Ramos (cell line): ENCODE results near the gene IL15.
"Not testable (repeated sequence)": the region's sequence is repeated elsewhere in the genome, so short reads cannot be mapped to it uniquely, and the experiment has no call there.

Experiments
- in situ Hi-C: fragments of 300-500 bp; cut with MboI; formaldehyde crosslinking; loops from one replicate; pipeline ENCODE4 v1.14.3; 2022; ENCODE audit warnings: low sequenced_read_pairs; ENCODE audit not compliant: unreplicated experiment

The IL15 gene

GRCh38 chr4:141692081-141692480 is 55.7 kb downstream of the IL15 start:
- in situ Hi-C loops: no loop called here

GRCh38 chr4:141697116-141697515 is 60.7 kb downstream of the IL15 start:
- in situ Hi-C loops: no loop called here

- in situ Hi-C loops: no loop called here
These were observed 66.2 kb downstream of the IL15 start for GRCh38 chr4:141702472-141703182.

- in situ Hi-C loops: no loop called here
These were observed 67.1 kb downstream of the IL15 start for GRCh38 chr4:141703497-141703896.

- in situ Hi-C loops: no loop called here
These were observed 68.8 kb downstream of the IL15 start for GRCh38 chr4:141705048-141705746.

GRCh38 chr4:141705747-141706377 is 69.5 kb downstream of the IL15 start:
- in situ Hi-C loops: no loop called here

- in situ Hi-C loops: no loop called here
These were observed 70.1 kb downstream of the IL15 start for GRCh38 chr4:141706445-141706844.

GRCh38 chr4:141711211-141711610 is 74.8 kb downstream of the IL15 start:
- in situ Hi-C loops: no loop called here

- in situ Hi-C loops: no loop called here
These were observed 76.8 kb downstream of the IL15 start for GRCh38 chr4:141713185-141713584.

- in situ Hi-C loops: no loop called here
These were observed 77.5 kb downstream of the IL15 start for GRCh38 chr4:141713771-141714445.

GRCh38 chr4:141719585-141719984 is 83.2 kb downstream of the IL15 start:
- in situ Hi-C loops: no loop called here

- in situ Hi-C loops: no loop called here
These were observed 84.8 kb downstream of the IL15 start for GRCh38 chr4:141721174-141721573.

GRCh38 chr4:141724646-141725045 is 88.3 kb downstream of the IL15 start:
- in situ Hi-C loops: no loop called here

- in situ Hi-C loops: no loop called here
These were observed 91.0 kb downstream of the IL15 start for GRCh38 chr4:141727420-141727819.

- in situ Hi-C loops: no loop called here
These were observed 94.4 kb downstream of the IL15 start for GRCh38 chr4:141730805-141731204.

GRCh38 chr4:141731481-141731880 is 95.1 kb downstream of the IL15 start:
- in situ Hi-C loops: no loop called here

GRCh38 chr4:141739636-141740035 is 103.3 kb downstream of the IL15 start:
- in situ Hi-C loops: no loop called here

- in situ Hi-C loops: no loop called here
These were observed 109.6 kb downstream of the IL15 start for GRCh38 chr4:141746026-141746425.

- in situ Hi-C loops: not testable (repeated sequence)
These were observed 115.4 kb downstream of the IL15 start for GRCh38 chr4:141751806-141752205.

- in situ Hi-C loops: no loop called here
These were observed 120.9 kb downstream of the IL15 start for GRCh38 chr4:141757287-141757686.
